8988T (cell line): ENCODE data around the gene MEGF6.
A peak's percentile ranks its signal among the peaks of the same experiment; 100 is the strongest.

ENCODE experiments used
- DNase-seq: peaks from one replicate; pipeline ENCODE4 v3.0.0; 2011

MEGF6 gene

GRCh38 chr1:3534803-3535637 lies 76.3 kb downstream of the MEGF6 start:
- DNase-seq: no peak

- DNase-seq: peak; percentile 65
Observed at GRCh38 chr1:3533067-3534048, 78.0 kb downstream of the MEGF6 start.

GRCh38 chr1:3531928-3532327 lies 79.4 kb downstream of the MEGF6 start:
- DNase-seq: no peak

- peak; percentile 98 for DNase-seq
Observed at GRCh38 chr1:3530926-3531818, 80.1 kb downstream of the MEGF6 start.

GRCh38 chr1:3530086-3530925 lies 81.0 kb downstream of the MEGF6 start:
- peak; percentile 74 for DNase-seq

GRCh38 chr1:3529099-3529729 lies 82.1 kb downstream of the MEGF6 start:
- DNase-seq: no peak

- no peak for DNase-seq
Observed at GRCh38 chr1:3527774-3528173, 83.5 kb downstream of the MEGF6 start.

- DNase-seq: no peak
Observed at GRCh38 chr1:3525551-3526482, 85.5 kb downstream of the MEGF6 start.

- DNase-seq: no peak
Observed at GRCh38 chr1:3524556-3525203, 86.6 kb downstream of the MEGF6 start.

GRCh38 chr1:3523980-3524379 lies 87.3 kb downstream of the MEGF6 start:
- no peak for DNase-seq

GRCh38 chr1:3522564-3523265 lies 88.6 kb downstream of the MEGF6 start:
- DNase-seq: no peak

GRCh38 chr1:3522112-3522511 lies 89.2 kb downstream of the MEGF6 start:
- no peak for DNase-seq

- DNase-seq: no peak
Observed at GRCh38 chr1:3521426-3521825, 89.9 kb downstream of the MEGF6 start.

- no peak for DNase-seq
Observed at GRCh38 chr1:3520419-3521378, 90.6 kb downstream of the MEGF6 start.

- no peak for DNase-seq
Observed at GRCh38 chr1:3519301-3519885, 91.9 kb downstream of the MEGF6 start.

GRCh38 chr1:3518756-3519155 lies 92.6 kb downstream of the MEGF6 start:
- no peak for DNase-seq

- no peak for DNase-seq
Observed at GRCh38 chr1:3518256-3518655, 93.1 kb downstream of the MEGF6 start.
